Lower leg skin (tissue), 3 donors: Measurements from ENCODE around the gene LMNTD1.

Experiments used
- POLR2A ChIP-seq, 2 donors: fragments of 450-650 bp; IDR thresholded peaks; one replicate each; pipeline ENCODE4 v1.6.1; 2016 to 2017; ENCODE audit warnings: antibody characterized with exemption in 2 of 2, mild to moderate bottlenecking in 1 of 2, moderate library complexity in 1 of 2
- TF ChIP-seq, protein P1 (sequence below), 3 donors: fragments of 450-650 bp; IDR thresholded peaks; one replicate each; pipeline ENCODE4 v1.5.1; 2016; ENCODE audit warnings: antibody characterized with exemption in 3 of 3, mild to moderate bottlenecking in 3 of 3, moderate library complexity in 2 of 3

DNA sequence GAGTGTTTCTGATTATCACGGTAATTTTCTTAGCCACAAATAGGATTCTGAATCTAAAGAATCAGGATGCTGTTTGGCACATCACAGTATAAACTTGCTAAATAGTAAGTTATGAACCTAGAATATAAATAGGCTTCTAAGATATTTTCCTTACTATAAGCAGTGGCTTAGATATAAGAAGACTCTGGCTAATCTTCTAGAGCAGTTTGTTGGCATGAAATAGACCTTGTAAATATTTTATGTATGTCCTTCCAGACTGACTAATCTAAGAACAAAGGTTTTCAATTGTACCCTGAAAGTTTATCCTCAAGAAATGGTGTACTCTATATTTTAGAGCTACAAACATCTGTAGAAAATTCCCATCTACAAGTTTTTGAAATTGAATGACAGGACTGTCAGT is 48.3 kb downstream of the LMNTD1 start:
- no peak for TF ChIP-seq POLR2A (IDR thresholded peaks at IDR 0.05)
- TF ChIP-seq, protein P1, sequence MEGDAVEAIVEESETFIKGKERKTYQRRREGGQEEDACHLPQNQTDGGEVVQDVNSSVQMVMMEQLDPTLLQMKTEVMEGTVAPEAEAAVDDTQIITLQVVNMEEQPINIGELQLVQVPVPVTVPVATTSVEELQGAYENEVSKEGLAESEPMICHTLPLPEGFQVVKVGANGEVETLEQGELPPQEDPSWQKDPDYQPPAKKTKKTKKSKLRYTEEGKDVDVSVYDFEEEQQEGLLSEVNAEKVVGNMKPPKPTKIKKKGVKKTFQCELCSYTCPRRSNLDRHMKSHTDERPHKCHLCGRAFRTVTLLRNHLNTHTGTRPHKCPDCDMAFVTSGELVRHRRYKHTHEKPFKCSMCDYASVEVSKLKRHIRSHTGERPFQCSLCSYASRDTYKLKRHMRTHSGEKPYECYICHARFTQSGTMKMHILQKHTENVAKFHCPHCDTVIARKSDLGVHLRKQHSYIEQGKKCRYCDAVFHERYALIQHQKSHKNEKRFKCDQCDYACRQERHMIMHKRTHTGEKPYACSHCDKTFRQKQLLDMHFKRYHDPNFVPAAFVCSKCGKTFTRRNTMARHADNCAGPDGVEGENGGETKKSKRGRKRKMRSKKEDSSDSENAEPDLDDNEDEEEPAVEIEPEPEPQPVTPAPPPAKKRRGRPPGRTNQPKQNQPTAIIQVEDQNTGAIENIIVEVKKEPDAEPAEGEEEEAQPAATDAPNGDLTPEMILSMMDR (IDR thresholded peaks at IDR 0.05) = no peak
